ENCODE results near the gene NFIA.

Gene NFIA

DNA sequence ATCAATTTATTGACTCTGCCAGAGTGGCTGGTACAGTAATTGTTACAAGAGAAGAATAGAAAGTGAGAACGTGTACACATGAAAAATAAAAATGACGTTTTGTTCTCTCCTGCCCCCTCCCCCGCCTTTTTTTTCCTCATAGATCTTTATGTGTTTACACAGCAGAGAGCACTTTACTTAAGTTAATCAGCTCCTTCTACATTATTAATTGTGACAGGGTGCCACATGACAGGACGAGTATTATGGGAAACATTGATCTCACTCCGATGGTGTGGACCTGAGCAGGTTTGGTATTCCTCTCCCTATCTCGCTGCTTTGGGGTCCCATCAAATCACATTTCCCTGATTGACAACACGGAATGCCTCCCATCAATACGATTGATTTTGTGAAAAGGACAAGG, 356.9 kb downstream of the NFIA start:
- DNase-seq, result no peak

- peak; percentile 12 for DNase-seq
Observed at GRCh38 chr1:61441723-61442262, 359.4 kb downstream of the NFIA start.

- DNase-seq, result no peak
Observed at GRCh38 chr1:61442544-61442943, 360.2 kb downstream of the NFIA start.

DNA sequence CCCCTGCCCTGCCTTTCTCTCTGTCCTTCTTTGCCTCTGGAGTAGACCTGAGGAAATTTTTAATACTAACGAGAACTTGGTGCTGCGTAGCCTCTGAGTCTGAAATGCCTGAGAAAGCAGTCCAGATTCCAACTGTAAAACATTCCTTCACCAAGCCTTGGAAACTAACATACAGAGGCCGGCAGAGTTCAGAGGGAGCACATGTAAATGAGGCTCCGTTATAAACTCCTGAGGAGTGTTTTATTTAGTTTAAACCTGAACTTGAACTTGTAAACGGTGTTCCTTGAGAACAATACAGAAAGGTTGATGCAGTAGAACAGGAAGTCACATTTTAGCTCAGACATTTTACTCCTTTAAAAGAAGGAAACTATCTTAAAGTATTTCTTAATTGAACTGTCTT, 361.9 kb downstream of the NFIA start:
- no peak for DNase-seq

- no peak for DNase-seq
Observed at GRCh38 chr1:61445269-61445825, 363.0 kb downstream of the NFIA start.

DNA sequence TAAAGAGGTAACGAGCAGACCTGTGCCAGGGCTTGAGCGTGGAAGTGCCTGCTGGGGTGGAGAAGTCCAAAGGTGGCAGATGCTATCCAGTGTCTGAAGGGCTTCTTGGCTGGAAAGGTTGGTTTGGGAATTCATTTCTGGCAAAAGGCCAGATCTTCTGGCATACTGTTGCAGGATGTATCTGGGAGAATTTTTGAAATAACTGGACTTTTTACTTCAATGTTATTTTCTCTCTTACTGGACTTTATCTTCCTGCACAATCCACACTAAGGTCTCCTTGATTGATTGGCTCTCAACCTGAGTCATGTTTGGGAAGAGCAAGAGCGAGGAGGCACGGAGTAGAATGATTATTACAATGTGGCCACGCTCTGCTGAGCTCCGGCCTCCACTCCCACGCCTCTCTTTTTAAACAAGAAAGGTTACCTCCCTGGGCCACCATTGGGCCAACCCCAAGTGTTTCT, 364.2 kb downstream of the NFIA start:
- DNase-seq, result no peak

- DNase-seq, result no peak
Observed at GRCh38 chr1:61447106-61447967, 365.0 kb downstream of the NFIA start.

GRCh38 chr1:61447968-61448430, 365.6 kb downstream of the NFIA start:
- no peak for DNase-seq

- peak; percentile 57 for DNase-seq
Observed at GRCh38 chr1:61448914-61449313, 366.6 kb downstream of the NFIA start.

DNA sequence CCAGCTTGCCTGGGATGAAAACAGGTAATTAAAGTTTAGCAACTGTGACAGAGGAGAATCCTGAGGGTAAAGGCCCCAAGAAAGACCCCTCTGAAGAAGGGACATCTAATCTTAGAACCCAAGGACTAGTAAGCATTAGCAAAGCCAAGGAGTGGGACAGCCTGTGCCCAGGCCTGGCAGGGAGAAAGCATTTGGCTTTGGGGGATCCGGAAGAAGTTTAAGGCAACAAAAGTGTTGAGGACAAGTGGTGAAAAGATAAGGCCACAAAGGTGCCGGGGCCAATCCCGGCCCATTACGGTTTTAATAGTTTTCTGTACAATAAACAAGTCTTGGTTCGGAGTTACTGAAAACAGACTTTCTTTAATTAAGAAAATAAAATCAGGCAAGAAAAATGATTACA, 367.0 kb downstream of the NFIA start:
- DNase-seq, result no peak

DNA sequence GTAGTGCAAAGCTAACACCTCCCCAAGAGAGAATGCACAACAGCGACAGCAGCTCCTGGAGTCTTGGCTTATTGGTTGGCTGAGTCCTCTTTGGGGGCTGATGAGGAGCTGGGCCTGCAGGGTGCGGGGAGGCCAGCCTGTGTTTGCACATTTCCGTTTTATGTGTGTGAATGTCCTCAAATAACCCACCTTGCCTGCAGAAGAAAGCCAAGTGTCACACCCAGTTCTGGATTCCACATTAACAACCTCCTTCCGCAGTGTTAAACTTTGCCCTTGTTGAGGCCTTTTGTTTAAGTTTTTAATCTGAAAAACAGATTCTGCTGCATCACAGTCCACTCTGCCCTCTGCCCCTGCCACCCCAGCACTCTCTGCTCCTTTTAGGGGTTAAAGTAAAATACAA, 368.1 kb downstream of the NFIA start:
- no peak for DNase-seq

DNA sequence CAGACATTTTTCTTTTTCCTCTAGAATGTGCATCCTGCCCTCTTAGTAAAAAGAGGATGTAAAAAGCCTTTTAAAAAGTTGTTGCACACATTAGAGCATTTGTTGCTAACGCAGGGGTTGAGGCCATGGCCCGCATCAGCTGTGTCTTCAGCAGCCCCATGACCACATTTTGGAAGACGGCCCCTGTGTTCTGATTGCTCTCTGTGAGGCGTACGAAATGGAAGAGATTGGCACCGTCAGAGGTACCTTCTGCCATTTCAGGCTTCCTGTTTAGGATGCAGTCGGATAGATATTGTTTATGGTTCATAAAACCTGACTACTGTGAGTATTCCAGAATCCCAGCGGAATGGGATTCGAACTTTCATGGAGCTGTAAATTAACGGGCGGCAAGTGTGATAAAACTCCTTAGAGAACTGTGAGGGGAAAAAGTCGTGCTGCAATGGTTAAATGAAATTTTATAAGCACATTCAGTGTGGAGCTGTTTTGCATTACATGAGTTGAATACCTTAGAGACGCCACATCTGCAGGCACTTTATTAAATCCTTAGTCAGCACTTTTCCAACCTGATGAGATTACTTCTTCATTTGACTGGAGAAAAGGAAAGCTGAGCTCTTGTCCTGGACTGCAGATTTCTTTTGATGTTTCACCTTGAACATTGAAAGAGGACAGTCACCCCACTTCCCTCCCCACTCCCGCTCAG, 368.7 kb downstream of the NFIA start:
- no peak for DNase-seq

DNA sequence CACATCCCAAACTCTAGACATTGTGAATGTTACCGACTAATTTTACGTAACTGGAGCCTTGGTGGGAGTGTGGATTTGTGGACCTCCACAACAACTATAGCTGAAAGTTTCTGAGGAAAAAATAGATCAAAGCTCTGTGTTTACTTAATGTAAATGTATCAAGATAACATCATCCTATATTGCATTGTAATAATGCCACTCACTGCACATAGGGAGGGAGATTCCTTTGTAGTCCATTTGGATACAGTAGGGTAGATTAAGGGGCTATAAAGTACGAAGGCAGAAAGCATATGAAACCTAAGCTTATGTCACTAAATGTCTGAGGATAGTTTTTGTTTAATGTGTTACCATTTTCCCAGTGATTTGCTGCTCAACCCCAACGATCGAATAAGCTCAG, 369.2 kb downstream of the NFIA start:
- no peak for DNase-seq

GRCh38 chr1:61452176-61453035, 370.0 kb downstream of the NFIA start:
- DNase-seq, result peak; percentile 32

GRCh38 chr1:61453111-61453961, 371.0 kb downstream of the NFIA start:
- DNase-seq, result peak; percentile 89

GRCh38 chr1:61455400-61455799, 373.0 kb downstream of the NFIA start:
- DNase-seq, result no peak

GRCh38 chr1:61457526-61458040, 375.2 kb downstream of the NFIA start:
- no peak for DNase-seq

GRCh38 chr1:61459345-61459744, 377.0 kb downstream of the NFIA start:
- no peak for DNase-seq

DNA sequence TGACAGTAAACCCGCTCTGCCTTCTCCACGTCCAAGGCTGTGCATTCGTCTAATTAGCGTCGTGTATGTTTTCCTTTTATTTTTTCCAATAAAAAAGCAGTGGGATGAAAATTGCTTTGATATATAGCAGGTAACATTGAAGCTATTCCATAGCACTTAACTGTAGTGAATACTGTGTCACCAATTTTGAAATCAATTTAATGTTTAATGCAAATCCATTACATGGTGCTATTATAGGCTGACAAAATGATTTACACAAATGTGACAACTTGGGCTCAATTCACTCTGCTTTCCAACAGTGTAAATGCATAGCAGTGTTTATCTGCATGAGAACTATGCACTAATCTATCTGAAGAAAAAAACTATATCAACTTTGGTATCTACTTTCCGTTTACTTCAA, 377.8 kb downstream of the NFIA start:
- no peak for DNase-seq

GRCh38 chr1:61461406-61462384, 379.3 kb downstream of the NFIA start:
- DNase-seq, result no peak
